ENCODE results near the gene RPH3AL. TPM values are rescaled to one million over a fixed set of nuclear protein-coding genes. Genes with fewer than 3 reads are reported as not detected.

The RPH3AL gene
- 10 to 100 TPM in 3 of 4 donors, 1 to 10 TPM in 1; 3.1 to 24.7 (median 18.1) TPM for polyA plus RNA-seq (ENCODE audit: insufficient read length in 4 of 4)

DNA sequence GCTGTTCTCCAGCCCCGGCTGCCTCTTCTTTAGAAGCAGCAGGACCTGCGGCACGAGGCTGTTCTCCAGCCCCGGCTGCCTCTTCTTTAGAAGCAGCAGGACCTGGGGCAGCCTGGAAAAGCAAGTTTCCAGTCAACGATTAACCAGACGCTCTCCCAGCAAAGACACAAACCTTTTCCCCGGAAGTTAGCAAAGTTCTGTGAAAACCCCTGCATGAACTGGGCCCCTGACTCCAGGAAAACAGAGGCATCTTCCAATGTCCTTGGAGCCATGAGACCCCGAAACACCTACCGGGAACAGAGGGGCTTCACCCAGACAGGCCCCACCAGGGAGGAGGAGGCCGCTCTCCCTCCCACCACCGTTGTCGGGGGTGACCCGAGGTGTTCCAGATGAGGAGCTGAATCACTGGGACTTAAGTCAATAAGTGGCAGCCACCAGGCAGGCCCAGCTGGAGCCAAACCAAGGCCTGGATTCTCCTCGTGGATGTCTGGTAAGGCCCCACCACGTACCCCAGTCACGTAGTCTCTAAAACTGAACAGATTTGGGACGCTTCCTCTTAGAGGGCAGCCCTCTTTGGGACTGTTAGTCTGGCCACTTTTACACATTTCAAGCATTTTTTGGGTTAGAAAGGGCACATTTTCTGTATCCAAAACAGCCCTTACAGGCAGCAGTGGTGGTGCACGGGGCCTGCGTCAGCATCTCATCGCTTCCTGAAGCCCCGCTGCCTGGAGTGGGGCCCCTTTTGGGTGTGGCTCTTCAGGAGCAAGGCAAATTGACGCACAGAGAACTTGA lies at the start of gene RPH3AL:
Gene RPH3AL (minus strand): TSS at position 387 of the 792 bp plus-strand sequence. CDS start 25,264 bp downstream, outside the sequence.
- DNase-seq (ENCODE audit: low read depth in 4 of 4, low spot score in 3 of 4): peak; percentile 66 to 78 (median 74)

GRCh38 chr17:400257-400656 lies 47.6 kb upstream of the RPH3AL start:
- DNase-seq (ENCODE audit: low read depth in 4 of 4, low spot score in 3 of 4): no peak

GRCh38 chr17:396788-397187 lies 44.2 kb upstream of the RPH3AL start:
- DNase-seq (ENCODE audit: low read depth in 4 of 4, low spot score in 3 of 4): no peak

DNA sequence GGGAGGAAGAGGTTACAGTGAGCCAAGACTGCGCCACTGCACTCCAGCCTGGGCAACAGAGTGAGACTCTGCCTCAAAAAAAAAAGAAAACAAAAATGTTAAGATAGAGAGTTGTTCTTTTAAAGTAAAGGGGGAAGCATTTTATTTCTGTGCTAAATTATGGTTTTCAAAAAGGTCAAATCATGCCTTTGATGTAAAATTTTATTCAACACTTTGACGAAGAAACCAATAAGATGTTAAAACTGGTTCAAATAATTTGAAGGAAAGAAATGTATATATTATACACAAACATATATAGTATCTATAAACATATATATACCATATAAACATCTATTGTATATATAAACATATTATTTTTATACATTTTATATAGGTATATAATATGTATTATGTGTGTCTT lies 43.4 kb upstream of the RPH3AL start:
- no peak for DNase-seq (ENCODE audit: low read depth in 4 of 4, low spot score in 3 of 4)

DNA sequence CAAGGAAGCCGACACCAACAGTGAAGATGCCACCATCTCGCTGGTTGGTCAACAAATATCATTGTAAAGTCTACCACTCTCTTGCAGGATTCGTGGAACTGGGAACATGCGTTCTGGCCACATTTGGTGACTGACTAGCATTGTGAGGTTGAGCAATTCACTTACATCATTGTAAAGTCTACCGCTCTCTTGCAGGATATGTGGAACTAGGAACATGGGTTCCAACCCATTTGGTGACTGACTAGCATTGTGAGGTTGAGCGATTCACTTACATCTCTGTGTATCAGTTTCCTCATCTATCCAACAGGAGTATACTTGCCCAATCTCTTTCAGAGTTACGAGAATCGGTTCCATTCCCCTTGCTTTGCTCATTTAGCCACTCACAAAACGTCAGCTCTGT lies 42.6 kb upstream of the RPH3AL start:
- no peak for DNase-seq (ENCODE audit: low read depth in 4 of 4, low spot score in 3 of 4)

- no peak for DNase-seq (ENCODE audit: low read depth in 4 of 4, low spot score in 3 of 4)
These were observed 42.1 kb upstream of the RPH3AL start for GRCh38 chr17:394718-395095.

GRCh38 chr17:393806-394717 lies 41.5 kb upstream of the RPH3AL start:
- DNase-seq (ENCODE audit: low read depth in 4 of 4, low spot score in 3 of 4): no peak

DNA sequence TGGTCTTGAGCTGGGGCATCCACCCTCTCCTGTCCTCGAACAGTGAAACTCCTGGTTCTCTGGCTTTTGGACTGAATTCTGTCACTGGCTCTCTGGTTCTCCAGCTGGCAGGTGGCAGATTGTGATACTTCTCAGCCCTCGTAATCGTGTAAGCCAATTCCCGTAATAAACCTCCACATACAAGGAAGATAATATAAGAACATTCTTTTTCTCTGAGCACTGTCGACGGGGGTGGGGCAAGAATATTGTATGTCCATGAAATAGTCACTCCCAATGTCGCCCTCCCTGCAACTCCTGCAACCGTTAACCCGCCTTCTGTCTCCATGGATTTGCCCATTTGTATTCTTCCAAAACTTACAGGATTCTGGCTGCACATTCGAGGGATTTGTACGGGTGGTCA lies 39.2 kb upstream of the RPH3AL start:
- DNase-seq (ENCODE audit: low read depth in 4 of 4, low spot score in 3 of 4): no peak

- DNase-seq (ENCODE audit: low read depth in 4 of 4, low spot score in 3 of 4): no peak
These were observed 37.4 kb upstream of the RPH3AL start for GRCh38 chr17:390025-390424.

GRCh38 chr17:388087-388486 lies 35.5 kb upstream of the RPH3AL start:
- DNase-seq (ENCODE audit: low read depth in 4 of 4, low spot score in 3 of 4): no peak

- no peak for DNase-seq (ENCODE audit: low read depth in 4 of 4, low spot score in 3 of 4)
These were observed 33.7 kb upstream of the RPH3AL start for GRCh38 chr17:386141-386876.

GRCh38 chr17:385836-386140 lies 33.2 kb upstream of the RPH3AL start:
- DNase-seq (ENCODE audit: low read depth in 4 of 4, low spot score in 3 of 4): no peak

GRCh38 chr17:385178-385835 lies 32.7 kb upstream of the RPH3AL start:
- DNase-seq (ENCODE audit: low read depth in 4 of 4, low spot score in 3 of 4): no peak

DNA sequence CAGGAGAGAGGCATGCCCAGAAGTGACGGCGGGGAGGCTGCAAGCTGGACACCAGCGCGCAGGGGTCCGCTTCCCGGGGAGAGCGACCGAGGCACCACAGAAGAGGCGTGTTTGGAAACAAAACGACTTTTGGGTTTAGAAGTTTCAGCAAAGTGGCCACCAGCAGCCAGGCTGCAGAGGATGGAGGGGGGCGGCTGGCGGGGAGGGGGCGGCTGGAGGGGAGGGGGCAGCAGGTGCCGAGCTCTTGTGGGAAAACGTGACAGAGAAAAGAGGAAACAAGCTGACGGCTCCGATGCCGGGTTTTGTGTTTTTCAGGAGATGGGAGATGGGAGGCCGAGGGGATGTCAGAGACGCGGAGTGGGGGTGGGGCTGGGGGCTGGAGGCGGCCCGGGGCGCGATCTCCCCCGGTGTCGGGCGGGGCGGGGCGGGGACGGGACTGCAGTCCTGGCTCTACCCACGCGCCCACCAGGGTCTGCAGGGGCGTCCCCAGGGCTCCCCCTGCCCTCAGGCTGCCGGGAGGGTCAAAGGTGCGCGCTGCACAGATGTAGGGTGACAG lies 32.1 kb upstream of the RPH3AL start:
- no peak for DNase-seq (ENCODE audit: low read depth in 4 of 4, low spot score in 3 of 4)

DNA sequence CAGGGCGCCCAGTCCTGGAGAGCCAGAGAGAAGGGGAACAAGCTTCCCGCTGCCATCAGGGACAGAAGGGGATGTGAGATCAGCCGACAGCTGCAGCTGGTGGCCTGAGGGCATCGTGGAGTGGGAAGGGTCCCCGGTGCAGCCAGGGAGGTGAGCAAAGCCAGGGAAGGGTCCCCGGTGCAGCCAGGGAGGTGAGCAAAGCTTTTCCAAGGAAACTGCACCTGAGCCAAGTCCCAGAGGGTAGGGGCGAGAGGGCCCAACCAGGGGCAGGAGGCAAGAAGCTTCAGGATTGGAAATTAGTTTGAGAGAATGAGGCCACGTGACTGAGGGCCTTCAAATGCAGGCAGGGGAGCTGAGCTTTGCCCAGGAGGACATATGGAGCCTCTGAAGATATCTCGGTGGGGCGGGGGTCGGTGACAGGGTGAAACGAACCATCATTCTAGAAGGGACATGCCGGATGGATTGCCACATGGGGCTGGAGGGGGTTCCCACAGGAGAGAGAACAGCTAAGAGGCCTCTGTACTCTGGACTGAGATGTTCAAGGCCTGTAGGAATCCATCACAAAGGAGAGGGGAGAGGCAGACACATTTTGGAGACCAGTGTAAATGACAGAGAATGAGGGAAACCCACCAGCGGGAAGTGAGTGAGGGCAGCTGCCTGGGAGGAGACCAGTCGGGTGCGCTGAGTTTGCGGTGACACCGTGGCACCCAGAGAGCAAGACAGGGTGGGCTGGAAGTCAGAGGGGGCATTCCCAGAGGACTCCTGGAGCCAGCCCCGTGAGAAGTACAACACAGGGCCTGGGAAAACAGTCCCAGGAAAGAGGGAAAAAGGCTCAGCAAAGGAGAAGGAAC lies 31.4 kb upstream of the RPH3AL start:
- no peak for DNase-seq (ENCODE audit: low read depth in 4 of 4, low spot score in 3 of 4)

GRCh38 chr17:382644-383533 lies 30.3 kb upstream of the RPH3AL start:
- DNase-seq (ENCODE audit: low read depth in 4 of 4, low spot score in 3 of 4): peak; percentile 79 to 84 (median 82)

- DNase-seq (ENCODE audit: low read depth in 4 of 4, low spot score in 3 of 4): no peak
These were observed 29.5 kb upstream of the RPH3AL start for GRCh38 chr17:381941-382643.

DNA sequence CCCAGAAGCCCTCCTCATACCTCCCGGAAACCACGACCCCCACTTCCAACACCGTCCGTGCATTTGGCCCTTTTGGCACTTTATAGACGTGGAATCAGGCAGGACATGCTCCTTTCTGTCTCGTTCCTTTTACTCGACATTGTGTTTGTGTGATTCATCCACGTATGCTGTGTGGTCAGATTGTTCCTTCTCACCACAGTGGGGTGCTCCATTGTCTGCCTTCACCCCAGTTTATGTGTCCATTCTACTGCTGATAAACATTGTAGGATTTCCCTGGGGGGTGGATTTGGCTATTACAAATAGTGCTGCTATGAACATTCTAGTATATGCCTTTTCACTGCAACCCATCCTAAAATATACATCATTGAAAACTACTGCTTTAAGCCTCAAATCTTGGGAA lies 28.9 kb upstream of the RPH3AL start:
- DNase-seq (ENCODE audit: low read depth in 4 of 4, low spot score in 3 of 4): no peak

All from left renal pelvis (tissue), 4 donors.